GM19240 (cell line): ENCODE results near the gene RARA.
"Not testable (repeated sequence)": the region's sequence is repeated elsewhere in the genome, so short reads cannot be mapped to it uniquely, and the experiment has no call there.

ENCODE experiments used
- DNase-seq: peaks from one replicate; pipeline ENCODE4 v3.0.0; 2011; ENCODE audit warnings: low spot score; ENCODE audit not compliant: insufficient read length

Gene RARA

DNA sequence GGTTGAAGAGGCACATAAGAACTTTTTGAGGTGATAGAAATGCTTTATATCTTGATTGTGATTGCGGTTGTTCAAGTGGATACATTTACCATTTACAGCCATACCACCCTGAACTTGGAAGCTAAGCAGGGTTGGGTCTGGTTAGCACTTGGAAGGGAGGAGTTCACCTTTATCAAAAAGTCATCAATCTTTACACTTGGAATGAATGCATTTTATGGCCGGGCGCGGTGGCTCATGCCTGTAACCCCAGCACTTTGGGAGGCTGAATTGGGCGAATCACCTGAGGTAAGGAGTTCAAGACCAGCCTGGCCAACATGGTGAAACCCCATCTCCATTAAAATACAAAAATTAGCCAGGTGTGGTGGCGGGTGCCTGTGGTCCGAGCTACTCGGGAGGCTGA is 65.0 kb downstream of the RARA start:
- no peak for DNase-seq

DNA sequence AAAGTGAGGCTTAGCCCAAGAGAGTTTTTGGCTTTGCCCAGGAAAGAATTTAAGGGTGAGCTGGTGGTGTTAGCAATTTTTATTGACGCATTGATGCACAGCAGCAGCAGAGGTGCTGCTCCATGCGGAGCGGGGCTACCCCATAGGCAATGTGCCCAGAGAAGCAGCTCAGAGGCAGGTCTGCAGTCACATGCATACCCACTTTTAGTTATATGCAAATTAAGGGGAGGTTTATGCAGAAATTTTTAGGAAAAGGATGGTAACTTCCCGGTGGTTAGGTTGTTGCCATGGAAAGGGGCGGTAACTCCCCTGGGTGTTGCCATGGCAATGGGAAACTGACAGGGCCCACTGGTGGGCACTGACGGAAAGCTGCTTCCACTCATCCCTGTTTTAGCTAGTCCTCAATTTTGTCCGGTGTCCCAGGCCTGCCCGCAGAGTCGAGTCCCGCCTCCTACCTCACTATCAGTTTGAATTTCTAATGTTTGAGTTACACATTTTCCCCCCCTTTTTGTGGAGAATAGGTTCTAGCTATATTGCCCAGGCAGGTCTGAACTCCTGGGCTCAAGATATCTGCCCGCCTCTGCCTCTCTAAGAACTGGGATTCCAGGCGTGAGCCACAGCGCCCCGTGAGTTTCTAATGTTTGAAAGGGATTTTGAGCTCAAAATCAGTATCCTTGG is 66.0 kb downstream of the RARA start:
- DNase-seq = no peak

DNA sequence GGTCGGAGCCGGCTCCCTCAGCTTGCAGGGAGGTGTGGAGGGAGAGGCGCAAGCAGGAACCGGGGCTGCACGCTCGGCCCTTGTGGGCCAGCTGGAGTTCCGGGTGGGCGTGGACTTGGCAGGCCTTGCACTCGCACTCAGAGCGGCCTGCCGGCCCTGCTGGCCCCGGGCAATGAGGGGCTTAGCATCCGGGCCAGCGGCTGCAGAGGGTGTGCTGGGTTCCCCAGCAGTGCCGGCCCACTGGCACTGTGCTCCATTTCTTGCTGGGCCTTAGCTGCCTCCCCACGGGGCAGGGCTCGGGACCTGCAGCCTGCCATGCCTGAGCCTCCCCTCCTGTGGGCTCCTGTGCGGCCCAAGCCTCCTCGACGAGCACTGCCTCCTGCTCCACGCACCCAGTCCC is 66.8 kb downstream of the RARA start:
- DNase-seq = not testable (repeated sequence)

DNA sequence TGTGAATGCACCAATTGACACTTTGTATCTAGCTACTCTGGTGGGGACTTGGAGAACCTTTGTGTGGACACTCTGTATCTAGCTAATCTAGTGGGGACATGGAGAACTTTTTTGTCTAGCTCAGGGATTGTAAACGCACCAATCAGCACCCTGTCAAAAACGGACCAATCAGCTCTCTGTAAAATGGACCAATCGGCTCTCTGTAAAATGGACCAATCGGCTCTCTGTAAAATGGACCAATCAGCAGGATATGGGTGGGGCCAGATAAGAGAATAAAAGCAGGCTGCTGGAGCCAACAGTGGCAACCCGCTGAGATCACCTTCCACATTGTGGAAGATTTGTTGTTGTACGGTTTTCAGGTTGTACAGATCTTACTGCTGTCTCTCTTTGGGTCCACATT is 67.6 kb downstream of the RARA start:
- not testable (repeated sequence) for DNase-seq

DNA sequence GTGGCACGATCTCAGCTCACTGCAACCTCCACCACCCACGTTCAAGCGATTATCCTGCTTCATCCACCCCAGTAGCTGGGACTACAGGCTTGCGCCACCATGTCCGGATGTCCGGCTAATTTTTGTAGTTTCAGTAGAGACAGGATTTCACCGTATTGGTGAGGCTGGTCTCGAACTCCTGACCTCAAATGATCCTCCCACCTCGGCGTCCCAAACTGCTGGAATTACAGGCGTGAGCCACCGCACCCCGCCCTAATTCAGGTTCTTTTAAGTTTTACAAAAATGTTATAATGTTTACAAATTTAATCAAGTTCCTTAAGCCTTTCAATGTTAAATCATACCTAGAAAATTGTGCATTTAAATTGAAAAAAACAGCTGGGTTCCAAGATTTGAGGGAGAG is 68.9 kb downstream of the RARA start:
- no peak for DNase-seq

DNA sequence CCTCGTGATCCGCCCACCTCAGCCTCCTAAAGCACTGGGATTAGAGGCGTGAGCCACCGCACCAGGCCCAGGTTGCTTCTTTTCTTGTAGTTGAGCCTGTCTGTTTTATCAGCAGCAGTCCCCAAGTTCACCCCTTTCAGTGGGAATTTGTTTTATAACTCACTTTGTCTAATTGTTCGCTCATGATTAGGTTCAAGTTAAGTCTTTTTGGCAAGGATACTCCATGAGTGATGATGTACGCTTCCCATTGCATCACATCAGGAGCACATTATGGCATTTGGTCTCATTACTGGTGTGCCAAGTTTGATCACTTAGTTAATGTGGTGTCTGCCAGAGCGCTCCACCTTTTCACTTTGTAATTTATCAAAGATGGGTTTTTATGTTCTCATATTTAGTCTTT is 70.0 kb downstream of the RARA start:
- no peak for DNase-seq

DNA sequence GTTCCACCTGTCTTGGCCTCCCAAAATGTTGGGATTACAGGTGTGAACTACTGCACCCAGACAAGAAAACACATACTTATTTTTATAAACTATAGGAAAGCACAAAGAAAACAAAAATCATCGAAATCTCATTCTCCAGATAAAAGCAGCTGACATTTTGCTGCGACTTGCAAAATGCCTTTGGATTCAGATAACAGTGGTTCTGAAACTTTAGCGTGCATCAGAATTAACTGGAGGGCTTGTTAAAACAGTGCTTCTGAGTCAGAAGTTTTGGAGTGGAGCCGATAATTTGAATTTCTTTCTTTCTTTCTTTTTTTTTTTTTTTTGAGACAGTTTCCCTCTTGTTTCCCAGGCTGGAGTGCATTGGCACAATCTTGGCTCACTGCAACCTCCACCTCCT is 73.3 kb downstream of the RARA start:
- no peak for DNase-seq

DNA sequence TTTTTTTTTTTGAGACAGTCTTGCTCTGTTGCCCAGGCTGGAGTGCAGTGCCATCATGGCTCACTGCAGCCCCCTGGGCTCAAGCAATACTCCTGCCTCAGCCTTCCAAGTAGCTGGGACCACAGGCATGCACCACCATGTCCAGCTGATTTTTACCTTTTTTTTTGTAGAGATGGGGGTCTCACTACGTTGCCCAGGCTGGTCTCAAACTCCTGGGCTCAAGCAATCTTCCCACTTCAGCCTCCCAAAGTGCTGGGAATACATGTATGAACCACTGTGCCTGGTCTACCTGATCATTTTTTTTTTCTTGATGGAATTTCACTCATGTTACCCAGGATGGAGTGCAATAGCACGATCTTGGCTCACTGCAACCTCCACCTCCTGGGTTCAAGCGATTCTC is 77.6 kb downstream of the RARA start:
- DNase-seq = not testable (repeated sequence)

DNA sequence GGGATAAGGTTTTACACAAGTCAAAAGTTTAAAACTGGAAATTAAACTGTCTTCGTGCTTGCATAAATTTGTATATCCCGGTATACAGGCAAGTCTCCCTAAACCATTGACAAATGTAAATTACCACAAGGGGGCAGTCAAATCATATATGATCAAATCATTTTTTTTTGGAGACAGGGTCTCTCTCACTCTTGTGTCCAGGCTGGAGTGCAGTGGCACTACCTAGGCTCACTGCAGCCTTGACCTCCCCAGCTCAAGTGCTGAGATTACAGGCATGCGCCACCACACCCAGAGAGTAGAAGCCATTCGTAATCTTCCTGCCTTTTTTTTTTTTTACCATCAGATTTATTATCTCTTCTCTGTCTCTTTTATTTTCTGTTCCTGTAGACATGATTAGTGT is 90.2 kb downstream of the RARA start:
- no peak for DNase-seq

DNA sequence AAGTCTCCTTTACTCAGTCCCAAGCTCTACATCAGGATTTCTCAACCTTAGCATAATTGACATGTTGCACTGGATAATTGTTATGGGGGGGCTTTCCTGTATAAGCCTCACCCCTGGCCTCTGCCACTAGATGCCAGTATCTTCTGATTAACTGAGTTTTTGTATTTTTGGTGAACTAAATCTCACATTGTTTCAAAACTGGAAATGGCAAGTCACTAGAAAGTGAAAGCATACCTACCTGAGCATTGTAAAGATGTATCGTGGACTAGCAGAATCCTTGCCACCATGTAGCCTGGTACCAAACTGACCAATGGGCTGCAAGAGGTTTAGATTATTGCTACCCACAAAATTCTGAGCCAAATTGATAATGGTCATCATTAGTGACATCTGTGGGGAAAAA is 93.7 kb downstream of the RARA start:
- no peak for DNase-seq

DNA sequence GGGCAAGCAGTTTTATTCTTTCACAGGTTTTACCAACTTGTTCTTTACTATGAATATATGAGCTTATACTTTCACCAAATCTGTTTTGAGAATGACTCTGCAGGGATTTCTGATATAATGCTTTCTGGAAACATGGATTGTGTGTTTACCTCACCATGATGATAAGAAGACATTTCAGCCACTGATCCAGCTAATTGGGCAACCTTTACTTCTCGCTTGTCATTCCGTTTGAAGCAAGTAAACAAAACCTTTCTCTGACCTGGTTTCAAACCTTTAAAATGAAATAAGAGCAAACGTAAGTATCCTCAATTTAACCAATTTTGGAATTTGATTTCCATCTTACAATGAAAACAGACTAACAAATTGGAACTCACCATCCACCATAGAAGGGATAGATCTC is 95.0 kb downstream of the RARA start:
- no peak for DNase-seq
